RWPE2 (cell line): Measurements from ENCODE around the gene RFX3.

Experiments used
- ATAC-seq: fragments of 200-7000 bp; cut with Tn5 transposase; 3 replicates; pipeline ENCODE4 v1.9.1; 2021; ENCODE audit warnings: low read depth
- DNase-seq: peaks from one replicate; pipeline ENCODE4 v3.0.0-alpha.2; 2020; ENCODE audit warnings: low spot score
- H3K27ac ChIP-seq: fragments of 450-650 bp; 2 replicates; pipeline ENCODE4 v1.5.1; 2017; ENCODE audit warnings: mild to moderate bottlenecking; ENCODE audit not compliant: poor library complexity, severe bottlenecking
- H3K27me3 ChIP-seq: fragments of 250-450 bp; sonication (Bioruptor Pico); 2 replicates; pipeline ENCODE4 v1.5.1; 2021; ENCODE audit warnings: mild to moderate bottlenecking, moderate library complexity; ENCODE audit not compliant: insufficient read depth, poor library complexity, severe bottlenecking
- H3K36me3 ChIP-seq: fragments of 250-450 bp; sonication (Bioruptor Pico); 2 replicates; pipeline ENCODE4 v1.5.1; 2020; ENCODE audit warnings: low read depth, mild to moderate bottlenecking, moderate library complexity
- H3K4me1 ChIP-seq: fragments of 250-450 bp; sonication (Bioruptor Pico); 2 replicates; pipeline ENCODE4 v1.5.1; 2021; ENCODE audit warnings: mild to moderate bottlenecking, moderate library complexity; ENCODE audit not compliant: insufficient read depth, poor library complexity, severe bottlenecking
- H3K4me3 ChIP-seq: fragments of 250-450 bp; sonication (Bioruptor Pico); 2 replicates; pipeline ENCODE4 v1.5.1; 2021; ENCODE audit warnings: mild to moderate bottlenecking, moderate library complexity; ENCODE audit not compliant: severe bottlenecking
- H3K9me3 ChIP-seq: fragments of 250-450 bp; sonication (Bioruptor Pico); 2 replicates; pipeline ENCODE4 v1.5.1; 2021; ENCODE audit warnings: mild to moderate bottlenecking, moderate library complexity; ENCODE audit not compliant: severe bottlenecking
- TF ChIP-seq, protein P1 (sequence below): fragments of 450-650 bp; IDR thresholded peaks from one replicate; pipeline ENCODE4 v1.5.1; 2017; ENCODE audit warnings: mild to moderate bottlenecking, moderate library complexity; ENCODE audit not compliant: poor library complexity, severe bottlenecking

The RFX3 gene

GRCh38 chr9:3332802-3333201, 193.0 kb downstream of the RFX3 start:
- TF ChIP-seq, protein P1, sequence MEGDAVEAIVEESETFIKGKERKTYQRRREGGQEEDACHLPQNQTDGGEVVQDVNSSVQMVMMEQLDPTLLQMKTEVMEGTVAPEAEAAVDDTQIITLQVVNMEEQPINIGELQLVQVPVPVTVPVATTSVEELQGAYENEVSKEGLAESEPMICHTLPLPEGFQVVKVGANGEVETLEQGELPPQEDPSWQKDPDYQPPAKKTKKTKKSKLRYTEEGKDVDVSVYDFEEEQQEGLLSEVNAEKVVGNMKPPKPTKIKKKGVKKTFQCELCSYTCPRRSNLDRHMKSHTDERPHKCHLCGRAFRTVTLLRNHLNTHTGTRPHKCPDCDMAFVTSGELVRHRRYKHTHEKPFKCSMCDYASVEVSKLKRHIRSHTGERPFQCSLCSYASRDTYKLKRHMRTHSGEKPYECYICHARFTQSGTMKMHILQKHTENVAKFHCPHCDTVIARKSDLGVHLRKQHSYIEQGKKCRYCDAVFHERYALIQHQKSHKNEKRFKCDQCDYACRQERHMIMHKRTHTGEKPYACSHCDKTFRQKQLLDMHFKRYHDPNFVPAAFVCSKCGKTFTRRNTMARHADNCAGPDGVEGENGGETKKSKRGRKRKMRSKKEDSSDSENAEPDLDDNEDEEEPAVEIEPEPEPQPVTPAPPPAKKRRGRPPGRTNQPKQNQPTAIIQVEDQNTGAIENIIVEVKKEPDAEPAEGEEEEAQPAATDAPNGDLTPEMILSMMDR = no peak
- no peaks in the 10 kb centered on the region for H3K9me3 ChIP-seq
- H3K4me3 ChIP-seq = no peak overlapping the region

DNA sequence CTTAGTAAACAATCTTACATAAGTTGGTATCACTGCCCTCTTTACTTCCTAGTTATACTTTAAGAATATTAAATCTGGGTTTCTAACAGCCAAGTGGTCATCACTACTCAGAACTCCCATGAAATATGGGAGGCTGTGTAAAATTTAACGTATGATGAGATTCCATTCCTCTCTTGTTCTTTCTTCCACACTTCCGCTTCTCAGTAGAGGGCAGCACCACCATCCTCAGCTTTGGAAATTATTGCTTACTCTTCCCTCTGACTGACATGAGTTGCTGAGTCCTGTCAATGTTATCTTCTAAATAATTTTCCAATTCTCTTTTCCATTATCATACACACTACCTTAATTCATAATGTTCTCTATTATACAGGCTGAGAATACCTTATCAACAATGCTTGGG, 194.0 kb downstream of the RFX3 start:
- DNase-seq (no peak), ATAC-seq (no peak)
- H3K4me1 ChIP-seq = peaks cover 4% of the 10 kb centered on the region
- H3K27me3 ChIP-seq = no peaks in the 10 kb centered on the region
- H3K9me3 ChIP-seq = no peaks in the 10 kb centered on the region
- H3K36me3 ChIP-seq = no peaks in the 10 kb centered on the region
- H3K4me3 ChIP-seq = no peak overlapping the region
- TF ChIP-seq, protein P1 = peak; percentile 47
- no peak overlapping the region for H3K27ac ChIP-seq

More at GRCh38 chr9:3332802-3333201, 193.0 kb downstream of the RFX3 start:
- DNase-seq (no peak), ATAC-seq (no peak)
- no peak overlapping the region for H3K27ac ChIP-seq
- peaks cover 4% of the 10 kb centered on the region for H3K4me1 ChIP-seq
- no peaks in the 10 kb centered on the region for H3K27me3 ChIP-seq
- no peaks in the 10 kb centered on the region for H3K36me3 ChIP-seq

DNA sequence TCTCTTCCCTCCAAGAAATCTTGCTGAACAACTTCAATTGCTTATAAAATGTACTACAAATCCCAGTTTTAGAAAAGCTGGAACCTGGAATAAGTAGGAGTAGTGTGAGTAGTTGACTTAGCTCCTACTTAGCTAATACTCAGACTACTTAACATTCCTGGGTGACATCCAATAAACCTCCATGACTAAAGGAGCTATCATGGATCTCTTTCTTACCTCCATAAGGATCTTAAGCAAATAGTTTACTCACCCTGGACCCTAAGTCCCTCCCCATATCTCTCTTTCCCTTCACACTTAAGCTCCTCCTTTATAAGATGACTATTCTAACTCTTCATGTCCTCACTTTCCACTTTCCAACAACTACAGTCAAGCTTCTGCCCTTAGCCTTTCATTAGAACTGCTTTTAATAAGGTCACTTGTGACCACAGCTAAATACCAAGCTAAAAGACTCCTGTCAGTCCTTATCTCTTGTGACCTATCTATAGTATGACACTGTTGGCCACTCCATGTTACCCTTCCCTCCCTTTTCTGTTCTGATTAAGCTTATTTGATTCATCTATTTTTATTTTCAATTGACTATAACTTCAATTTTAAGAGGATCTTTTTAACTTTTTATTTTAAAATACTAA, 194.9 kb downstream of the RFX3 start:
- H3K9me3 ChIP-seq = no peaks in the 10 kb centered on the region
- no peak overlapping the region for H3K4me3 ChIP-seq
- H3K27ac ChIP-seq = no peak overlapping the region
- peak; percentile 92 for ATAC-seq
- TF ChIP-seq, protein P1 = no peak
- peaks cover 4% of the 10 kb centered on the region for H3K4me1 ChIP-seq
- H3K36me3 ChIP-seq = no peaks in the 10 kb centered on the region
- no peak for DNase-seq
- H3K27me3 ChIP-seq = no peaks in the 10 kb centered on the region

- peaks cover 3% of the 10 kb centered on the region; the same call in 1 of the 2 replicates for H3K36me3 ChIP-seq
- TF ChIP-seq, protein P1 = no peak
- no peaks in the 10 kb centered on the region for H3K9me3 ChIP-seq
- no peak overlapping the region for H3K27ac ChIP-seq
- peak; percentile 79 for ATAC-seq
- H3K4me1 ChIP-seq = peaks cover 4% of the 10 kb centered on the region
- no peak overlapping the region for H3K4me3 ChIP-seq
- no peaks in the 10 kb centered on the region for H3K27me3 ChIP-seq
- no peak for DNase-seq
Observed at GRCh38 chr9:3329361-3329760, 196.4 kb downstream of the RFX3 start.

- Histone ChIP-seq H3K9me3 (no peaks in the 10 kb centered on the region), H3K4me3 (no peak overlapping the region)
- no peak for DNase-seq
Observed at GRCh38 chr9:3323714-3324113, 202.1 kb downstream of the RFX3 start.

More at GRCh38 chr9:3323714-3324113, 202.1 kb downstream of the RFX3 start:
- Histone ChIP-seq H3K27me3 (no peaks in the 10 kb centered on the region), H3K36me3 (peaks cover 3% of the 10 kb centered on the region; the same call in 1 of the 2 replicates), H3K4me1 (no peaks in the 10 kb centered on the region), H3K27ac (no peak overlapping the region)
- TF ChIP-seq, protein P1 = no peak
- ATAC-seq = no peak
